GM19351 (cell line): ENCODE data around the gene RGPD5.
"Not testable (repeated sequence)": the region's sequence is repeated elsewhere in the genome, so short reads cannot be mapped to it uniquely, and the experiment has no call there.

Experiments used
- ATAC-seq: cut with Tn5 transposase; IDR thresholded peaks from one replicate; pipeline ENCODE4 v1.9.1; 2021; ENCODE audit warnings: mild to moderate bottlenecking, moderate library complexity; ENCODE audit not compliant: unreplicated experiment

The RGPD5 gene

GRCh38 chr2:109891024-109891423 is 96.9 kb downstream of the RGPD5 start:
- ATAC-seq = not testable (repeated sequence)

GRCh38 chr2:109893736-109894135 is 99.6 kb downstream of the RGPD5 start:
- ATAC-seq = not testable (repeated sequence)

GRCh38 chr2:109894141-109894540 is 100.0 kb downstream of the RGPD5 start:
- ATAC-seq = not testable (repeated sequence)

- not testable (repeated sequence) for ATAC-seq
These were observed 101.2 kb downstream of the RGPD5 start for GRCh38 chr2:109895090-109895869.

GRCh38 chr2:109896212-109896611 is 102.1 kb downstream of the RGPD5 start:
- ATAC-seq = peak; percentile 98

GRCh38 chr2:109897769-109898461 is 103.8 kb downstream of the RGPD5 start:
- ATAC-seq = not testable (repeated sequence)

- not testable (repeated sequence) for ATAC-seq
These were observed 104.6 kb downstream of the RGPD5 start, which contains the start of gene LIMS3 for GRCh38 chr2:109898462-109899336. Gene LIMS3, plus strand, starts transcription at chr2:109898688. Its CDS starts 41 bp downstream, at chr2:109898729.

- peak; percentile 94 for ATAC-seq
These were observed 111.7 kb downstream of the RGPD5 start for GRCh38 chr2:109905796-109906195.
